Fibroblast of villous mesenchyme (primary cell): ENCODE measurements around the gene ARHGEF12. TPM values are rescaled to one million over a fixed set of nuclear protein-coding genes. Genes with fewer than 3 reads are reported as not detected.

ENCODE experiments used
- DNase-seq: peaks from one replicate; pipeline ENCODE4 v3.0.0-alpha.2; 2010; ENCODE audit warnings: low read depth
- H3K4me3 ChIP-seq: 2 replicates; pipeline ENCODE4 v1.5.1; 2011; ENCODE audit warnings: low read depth, mild to moderate bottlenecking, low read length
- CTCF ChIP-seq: IDR thresholded peaks from 2 replicates; pipeline ENCODE4 v1.5.1; 2012; ENCODE audit warnings: low read depth, mild to moderate bottlenecking, low read length; ENCODE audit not compliant: insufficient read depth
- total RNA-seq: library from RNA; depleted of rRNA; stranded (reverse); fragments of >200 nt; gene quantifications from 2 replicates; pipeline ENCODE4 v1.2.3, GENCODE V29; 2012

Gene ARHGEF12
- total RNA-seq, 1 donor: 143 TPM

GRCh38 chr11:120519474-120519873 is 183.3 kb downstream of the ARHGEF12 start:
- no peak overlapping the region for H3K4me3 ChIP-seq
- no peak for TF ChIP-seq CTCF
- DNase-seq: no peak

GRCh38 chr11:120520091-120520822 is 184.0 kb downstream of the ARHGEF12 start:
- no peak for TF ChIP-seq CTCF
- H3K4me3 ChIP-seq: no peak overlapping the region
- DNase-seq: no peak

GRCh38 chr11:120521176-120521575 is 185.0 kb downstream of the ARHGEF12 start:
- no peak for TF ChIP-seq CTCF
- no peak overlapping the region for H3K4me3 ChIP-seq
- no peak for DNase-seq

GRCh38 chr11:120522021-120522420 is 185.8 kb downstream of the ARHGEF12 start:
- TF ChIP-seq CTCF: no peak
- no peak overlapping the region for H3K4me3 ChIP-seq
- no peak for DNase-seq

- no peak overlapping the region for H3K4me3 ChIP-seq
- DNase-seq: no peak
- no peak for TF ChIP-seq CTCF
These were observed 186.5 kb downstream of the ARHGEF12 start for GRCh38 chr11:120522736-120523135.

- TF ChIP-seq CTCF: no peak
- DNase-seq: no peak
- no peak overlapping the region for H3K4me3 ChIP-seq
These were observed 187.0 kb downstream of the ARHGEF12 start for GRCh38 chr11:120523196-120523595.
